Endothelial cell of umbilical vein (primary cell): ENCODE data around the gene CFL2. TPM values are rescaled to one million over a fixed set of nuclear protein-coding genes. Genes with fewer than 3 reads are reported as not detected.

Experiments
- BruUV-seq: library from RNA; stranded (reverse); fragments of 400-500 nt; replicated peaks from 2 replicates; lab custom pipeline; 2021; lab: Mats Ljungman, UMichigan
- CTCF ChIA-PET: fragments of 300-600, 350-600 bp; sonication (Branson Sonifier 250); formaldehyde crosslinking; loops from one replicate; lab custom pipeline; 2021; ENCODE audit warnings: antibody characterized with exemption, inconsistent platforms; lab: Charles Lee
- POLR2A ChIA-PET: fragments of 300-600, 350-600 bp; sonication (Branson Sonifier 250); formaldehyde crosslinking; loops from one replicate; lab custom pipeline; 2021; ENCODE audit warnings: antibody characterized with exemption, inconsistent platforms; lab: Charles Lee
- DNase-seq: peaks from one replicate; pipeline ENCODE4 v3.0.0-alpha.2; 2011; ENCODE audit warnings: low read depth, low spot score
- FAIRE-seq: peaks from 2 replicates; lab custom pipeline; 2011; peaks lifted over from hg19 to GRCh38; lab: Jason Lieb, UNC
- H2AFZ ChIP-seq: 2 replicates; pipeline ENCODE4 v1.6.0; 2012; ENCODE audit warnings: low read depth, low read length, control low read depth, inconsistent platforms
- H3K27ac ChIP-seq: 2 replicates; pipeline ENCODE4 v1.5.1; 2011; ENCODE audit warnings: low read depth, mild to moderate bottlenecking, control low read depth, low read length, moderate library complexity; ENCODE audit not compliant: insufficient read depth
- H3K27me3 ChIP-seq, 2 experiments: 2 replicates each; pipeline versions ENCODE4 v1.6.0 to v1.6.1; 2011; ENCODE audit warnings: low read length in 2 of 2, mixed read lengths in 1 of 2; ENCODE audit not compliant: control insufficient read depth in 2 of 2, insufficient read depth in 2 of 2
- H3K36me3 ChIP-seq, 2 experiments: 2 replicates in 1 of 2; 3 replicates in 1 of 2; pipeline ENCODE4 v1.5.1; 2011; ENCODE audit warnings: low read length in 2 of 2, mild to moderate bottlenecking in 1 of 2, moderate library complexity in 1 of 2; ENCODE audit not compliant: control insufficient read depth in 2 of 2, insufficient read depth in 2 of 2; ENCODE audit errors: extremely low read depth in 1 of 2
- H3K4me1 ChIP-seq: 3 replicates; pipeline ENCODE4 v1.5.1; 2011; ENCODE audit warnings: mild to moderate bottlenecking, low read length; ENCODE audit not compliant: control insufficient read depth, insufficient read depth; ENCODE audit errors: extremely low read depth
- H3K4me2 ChIP-seq: 2 replicates; pipeline ENCODE4 v1.6.1; 2011; ENCODE audit warnings: low read length, control low read depth, mixed read lengths; ENCODE audit not compliant: insufficient read depth
- H3K4me3 ChIP-seq, 3 experiments: fragments of 200-600 bp in 1 of 3; sonication (generic), shearing (Covaris generic) in 1 of 3; replicated peaks in 1 of 3; 2 replicates each; pipeline ENCODE4 v1.5.1; 2011 to 2016; ENCODE audit warnings: control low read depth in 3 of 3, low read length in 3 of 3, mild to moderate bottlenecking in 2 of 3, inconsistent platforms in 1 of 3, low read depth in 1 of 3, moderate library complexity in 1 of 3; ENCODE audit not compliant: insufficient read depth in 1 of 3
- H3K79me2 ChIP-seq: 2 replicates; pipeline ENCODE4 v1.6.0; 2012; ENCODE audit warnings: low read length, inconsistent platforms; ENCODE audit not compliant: control insufficient read depth, insufficient read depth
- H3K9ac ChIP-seq: replicated peaks from 2 replicates; pipeline ENCODE3; 2011; ENCODE audit warnings: low read length, control low read depth; ENCODE audit not compliant: insufficient read depth; ENCODE audit errors: extremely low read depth
- H3K9me1 ChIP-seq: replicated peaks from 3 replicates; pipeline ENCODE4 v1.6.0; 2011; ENCODE audit warnings: mild to moderate bottlenecking, low read length; ENCODE audit not compliant: control insufficient read depth, insufficient read depth; ENCODE audit errors: extremely low read depth
- H3K9me3 ChIP-seq: replicated peaks from 2 replicates; pipeline ENCODE4 v1.5.1; 2012; ENCODE audit warnings: low read length, inconsistent platforms; ENCODE audit not compliant: control insufficient read depth, insufficient read depth
- H4K20me1 ChIP-seq: replicated peaks from 2 replicates; pipeline ENCODE3; 2011; ENCODE audit warnings: mild to moderate bottlenecking, low read length; ENCODE audit not compliant: control insufficient read depth, insufficient read depth; ENCODE audit errors: extremely low read depth
- CTCF ChIP-seq, 2 donors: IDR thresholded peaks; 1 replicate in 1 of 2; 2 replicates in 1 of 2; pipeline ENCODE4 v1.5.1; 2011; ENCODE audit warnings: low read length in 2 of 2, mild to moderate bottlenecking in 2 of 2, moderate library complexity in 2 of 2, control low read depth in 1 of 2, inconsistent platforms in 1 of 2, low read depth in 1 of 2; ENCODE audit not compliant: insufficient read depth in 1 of 2; ENCODE audit errors: extremely low read depth in 1 of 2
- EZH2 ChIP-seq: IDR thresholded peaks from 2 replicates; pipeline ENCODE4 v1.6.1; 2012; ENCODE audit warnings: borderline replicate concordance, low read depth, mild to moderate bottlenecking, moderate library complexity, low read length, inconsistent platforms; ENCODE audit not compliant: severe bottlenecking
- FOS ChIP-seq: IDR thresholded peaks from 2 replicates; pipeline ENCODE4 v1.6.1; 2011; ENCODE audit warnings: mild to moderate bottlenecking, low read length, moderate library complexity, borderline replicate concordance; ENCODE audit not compliant: insufficient read depth
- GATA2 ChIP-seq: IDR thresholded peaks from 2 replicates; pipeline ENCODE4 v1.7.0; 2011; ENCODE audit warnings: low read depth, mild to moderate bottlenecking, moderate library complexity, mixed read lengths, low read length; ENCODE audit not compliant: insufficient read length, insufficient read depth
- MAX ChIP-seq: IDR thresholded peaks from 2 replicates; pipeline ENCODE4 v1.6.1; 2011; ENCODE audit not compliant: insufficient read depth, insufficient read length
- MYC ChIP-seq: IDR thresholded peaks from one replicate; pipeline ENCODE4 v1.6.1; 2011; ENCODE audit warnings: mild to moderate bottlenecking, low read depth, low read length
- POLR2A ChIP-seq: IDR thresholded peaks from 2 replicates; pipeline ENCODE4 v1.6.1; 2012; ENCODE audit warnings: low read depth, mild to moderate bottlenecking, control low read depth, low read length
- POLR2AphosphoS5 ChIP-seq: IDR thresholded peaks from 2 replicates; pipeline ENCODE4 v1.6.1; 2012; ENCODE audit warnings: low read depth, mild to moderate bottlenecking, control low read depth, low read length, moderate library complexity; ENCODE audit not compliant: insufficient read depth
- dilution Hi-C: fragments of 300-500 bp; cut with MboI; formaldehyde crosslinking; loops from one replicate; pipeline ENCODE4 v1.15.0; 2019; ENCODE audit warnings: low sequenced_read_pairs; ENCODE audit not compliant: extremely low pct_ligation_motif_present
- intact Hi-C: fragments of 100-400 bp; cut with micrococcal nuclease; formaldehyde crosslinking; loops from one replicate; pipeline ENCODE4 v1.10.0; 2022
- polyA plus RNA-seq, 4 experiments: library from polyadenylated mRNA; depleted of rRNA in 3 of 4; stranded (reverse) in 3 of 4; unstranded in 1 of 4; fragments of >200 nt; gene quantifications; 2 replicates each; pipeline versions ENCODE4 v1.2.1 to v1.2.3, GENCODE V29; 2011 to 2012; ENCODE audit warnings: missing spikeins in 1 of 4
- total RNA-seq: library from RNA; stranded (reverse); gene quantifications from 2 replicates; pipeline ENCODE4 v1.2.3, GENCODE V29; 2021

The CFL2 gene
- total and polyA plus RNA-seq, 2 donors (not counting 3 experiments of a cell fraction or from before 2014, with no cell fraction given): 42.8 to 98.1 TPM

- no peak overlapping the region for H3K9ac ChIP-seq
- dilution Hi-C loops: no loop called here
- intact Hi-C loops: loop anchor here (5.0 kb wide), 1 partner anchor 272 kb away; the partner anchor contains the start of gene SRP54
These were observed 4.4 kb downstream of the CFL2 start for GRCh38 chr14:34710006-34710405.

More at GRCh38 chr14:34710006-34710405, 4.4 kb downstream of the CFL2 start:
- DNase-seq: peak; percentile 59
- no peaks in the 10 kb centered on the region for H3K9me1 ChIP-seq
- H3K4me3 ChIP-seq: no peak overlapping the region
- CTCF ChIA-PET: interaction anchor here (0.6 to 6.8 kb wide), 5 partner anchors 10 to 397 kb away, joined by 3 to 36 read pairs (median 6); no protein-coding TSS in a partner anchor
- no peak overlapping the region for H2AFZ ChIP-seq
- peaks cover 0 to 8% of the 10 kb centered on the region in 2 experiments for H3K36me3 ChIP-seq
- H3K27me3 ChIP-seq: no peaks in the 10 kb centered on the region
- no TSS peak for BruUV-seq
- no peak overlapping the region for H3K4me2 ChIP-seq
- POLR2A ChIA-PET: interaction anchor here (0.7 kb wide), 1 partner anchor 56 kb away, joined by 3 read pairs; no protein-coding TSS in a partner anchor
- no peak overlapping the region for H3K27ac ChIP-seq
- peaks cover 19% of the 10 kb centered on the region for H3K4me1 ChIP-seq
- H3K9me3 ChIP-seq: no peaks in the 10 kb centered on the region
- H3K79me2 ChIP-seq: peaks cover 24% of the 10 kb centered on the region
- no peaks in the 10 kb centered on the region for H4K20me1 ChIP-seq
- no peak for FAIRE-seq
- TF ChIP-seq POLR2A (no peak), FOS (no peak), EZH2 (no peak), CTCF (IDR thresholded peaks at IDR 0.05; ENCODE audit: extremely low read depth in 1 of 2, insufficient read depth in 1 of 2, low read depth in 1 of 2, low read length in 2 of 2) (no peak), GATA2 (no peak), POLR2AphosphoS5 (no peak), MYC (no peak), MAX (no peak)
